LNCAP (cell line): Measurements from ENCODE around the gene SYNM.

Experiments
- CTCF ChIP-seq: fragments of 450-650 bp; IDR thresholded peaks from 2 replicates; pipeline ENCODE4 v1.5.1; 2017; ENCODE audit warnings: mild to moderate bottlenecking

Gene SYNM

GRCh38 chr15:99153026-99153535, 48.2 kb downstream of the SYNM start:
- TF ChIP-seq CTCF: no peak

GRCh38 chr15:99154271-99154670, 49.4 kb downstream of the SYNM start:
- no peak for TF ChIP-seq CTCF

GRCh38 chr15:99155961-99156443, 51.1 kb downstream of the SYNM start:
- TF ChIP-seq CTCF: no peak

GRCh38 chr15:99157456-99157855, 52.6 kb downstream of the SYNM start:
- no peak for TF ChIP-seq CTCF

- TF ChIP-seq CTCF: no peak
These were observed 53.9 kb downstream of the SYNM start for GRCh38 chr15:99158626-99159412.

- no peak for TF ChIP-seq CTCF
These were observed 58.6 kb downstream of the SYNM start for GRCh38 chr15:99163271-99164062.

GRCh38 chr15:99164119-99164518, 59.2 kb downstream of the SYNM start:
- TF ChIP-seq CTCF: no peak
